Skeletal muscle satellite cell (primary cell): Measurements from ENCODE around the gene APBA2.
"Not testable (repeated sequence)": the region's sequence is repeated elsewhere in the genome, so short reads cannot be mapped to it uniquely, and the experiment has no call there.

ENCODE experiments used
- H3K27me3 ChIP-seq: 2 replicates; pipeline ENCODE4 v1.7.0; 2013; ENCODE audit warnings: low read length; ENCODE audit not compliant: control insufficient read depth, insufficient read depth
- H3K36me3 ChIP-seq: 2 replicates; pipeline ENCODE4 v1.7.0; 2013; ENCODE audit warnings: mild to moderate bottlenecking, control low read depth, low read length; ENCODE audit not compliant: insufficient read depth
- H3K4me1 ChIP-seq: 2 replicates; pipeline ENCODE4 v1.7.0; 2013; ENCODE audit warnings: low read length; ENCODE audit not compliant: control insufficient read depth, insufficient read depth
- H3K4me2 ChIP-seq: 2 replicates; pipeline ENCODE4 v1.7.0; 2013; ENCODE audit warnings: mild to moderate bottlenecking, low read length
- H3K4me3 ChIP-seq: 2 replicates; pipeline ENCODE4 v1.7.0; 2013; ENCODE audit warnings: low read length
- H3K9ac ChIP-seq: 2 replicates; pipeline ENCODE4 v1.7.0; 2013; ENCODE audit warnings: mild to moderate bottlenecking, low read depth, low read length, moderate library complexity
- H3K9me3 ChIP-seq: replicated peaks from 2 replicates; pipeline ENCODE4 v1.7.0; 2013; ENCODE audit warnings: mild to moderate bottlenecking, control low read depth, low read length

APBA2 gene

DNA sequence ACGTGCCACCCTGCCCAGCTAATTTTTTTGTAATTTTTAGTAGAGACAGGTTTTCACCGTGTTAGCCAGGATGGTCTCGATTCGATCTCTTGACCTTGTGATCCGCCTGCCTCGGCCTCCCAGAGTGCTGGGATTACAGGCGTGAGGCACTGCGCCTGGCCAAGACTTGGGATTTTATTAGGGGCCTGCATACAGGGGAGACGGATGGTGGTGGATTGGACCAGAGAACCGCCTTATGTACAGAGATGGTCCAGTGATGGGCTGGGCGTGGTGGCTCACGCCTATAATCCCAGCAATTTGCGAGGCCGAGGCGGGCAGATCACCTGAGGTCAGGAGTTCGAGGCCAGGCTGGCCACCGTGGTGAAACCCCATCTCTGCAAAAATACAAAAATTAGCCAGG, 139.6 kb downstream of the APBA2 start:
- H3K9ac ChIP-seq, H3K4me2 ChIP-seq, H3K4me1 ChIP-seq, H3K4me3 ChIP-seq, H3K9me3 ChIP-seq, H3K27me3 ChIP-seq, H3K36me3 ChIP-seq: not testable (repeated sequence)

- H3K27me3 ChIP-seq, H3K4me2 ChIP-seq, H3K4me3 ChIP-seq, H3K9me3 ChIP-seq, H3K4me1 ChIP-seq, H3K9ac ChIP-seq, H3K36me3 ChIP-seq: not testable (repeated sequence)
Observed at GRCh38 chr15:29028158-29028557, 142.4 kb downstream of the APBA2 start.

- Histone ChIP-seq H3K9ac (no peak overlapping the region), H3K4me2 (no peak overlapping the region), H3K9me3 (peaks cover 4% of the 10 kb centered on the region), H3K4me3 (no peak overlapping the region), H3K36me3 (no peaks in the 10 kb centered on the region), H3K27me3 (no peaks in the 10 kb centered on the region), H3K4me1 (no peaks in the 10 kb centered on the region)
Observed at GRCh38 chr15:29029651-29030195, 143.9 kb downstream of the APBA2 start.

DNA sequence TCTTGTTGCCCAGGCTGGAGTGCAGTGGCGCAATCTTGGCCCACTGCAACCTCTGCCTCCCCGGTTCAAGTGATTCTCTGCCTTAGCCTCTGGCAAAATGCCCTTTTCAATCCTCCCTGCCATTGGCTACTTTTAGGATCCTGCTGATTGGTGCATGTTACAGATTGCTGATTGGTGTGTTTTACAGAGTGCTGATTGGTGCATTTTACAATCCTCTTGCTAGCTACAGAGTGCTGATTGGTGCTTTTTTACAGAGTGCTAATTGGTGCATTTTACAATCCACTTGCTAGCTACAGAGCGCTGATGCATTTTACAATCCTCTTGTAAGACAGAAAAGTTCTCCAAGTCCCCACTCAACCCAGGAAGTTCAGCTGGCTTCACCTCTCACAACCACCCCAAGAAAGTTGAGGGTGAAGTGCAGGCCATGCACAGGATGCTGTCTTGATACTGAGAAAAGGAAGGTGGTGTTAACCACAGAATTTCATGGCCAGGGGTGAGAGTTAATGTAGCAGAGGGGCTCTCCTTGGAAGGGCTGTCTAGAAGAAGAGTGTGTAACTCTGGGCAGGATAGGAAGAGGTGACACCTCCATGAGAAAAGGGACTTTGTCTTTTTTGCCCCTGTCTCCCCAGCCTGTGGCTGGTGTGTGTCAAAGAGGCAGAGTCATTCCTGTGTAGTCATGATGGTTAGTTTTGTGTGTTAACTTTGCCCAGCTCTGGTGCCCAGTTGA, 145.9 kb downstream of the APBA2 start:
- no peak overlapping the region for H3K9ac ChIP-seq
- no peaks in the 10 kb centered on the region for H3K4me1 ChIP-seq
- H3K36me3 ChIP-seq: no peaks in the 10 kb centered on the region
- no peaks in the 10 kb centered on the region for H3K27me3 ChIP-seq
- H3K4me3 ChIP-seq: no peak overlapping the region
- H3K4me2 ChIP-seq: no peak overlapping the region
- H3K9me3 ChIP-seq: peaks cover 4% of the 10 kb centered on the region

- Histone ChIP-seq H3K9me3 (peaks cover 4% of the 10 kb centered on the region), H3K9ac (no peak overlapping the region), H3K27me3 (no peaks in the 10 kb centered on the region), H3K4me1 (no peaks in the 10 kb centered on the region), H3K4me3 (no peak overlapping the region), H3K4me2 (no peak overlapping the region), H3K36me3 (no peaks in the 10 kb centered on the region)
Observed at GRCh38 chr15:29032229-29032625, 146.5 kb downstream of the APBA2 start.

- Histone ChIP-seq H3K27me3 (no peaks in the 10 kb centered on the region), H3K4me1 (no peaks in the 10 kb centered on the region), H3K9ac (no peak overlapping the region), H3K9me3 (peaks cover 4% of the 10 kb centered on the region), H3K36me3 (no peaks in the 10 kb centered on the region), H3K4me3 (no peak overlapping the region), H3K4me2 (no peak overlapping the region)
Observed at GRCh38 chr15:29032751-29033150, 147.0 kb downstream of the APBA2 start.

GRCh38 chr15:29034151-29034550, 148.4 kb downstream of the APBA2 start:
- Histone ChIP-seq H3K4me2 (no peak overlapping the region), H3K9ac (no peak overlapping the region), H3K36me3 (no peaks in the 10 kb centered on the region), H3K9me3 (peaks cover 4% of the 10 kb centered on the region), H3K27me3 (no peaks in the 10 kb centered on the region), H3K4me3 (no peak overlapping the region), H3K4me1 (no peaks in the 10 kb centered on the region)

DNA sequence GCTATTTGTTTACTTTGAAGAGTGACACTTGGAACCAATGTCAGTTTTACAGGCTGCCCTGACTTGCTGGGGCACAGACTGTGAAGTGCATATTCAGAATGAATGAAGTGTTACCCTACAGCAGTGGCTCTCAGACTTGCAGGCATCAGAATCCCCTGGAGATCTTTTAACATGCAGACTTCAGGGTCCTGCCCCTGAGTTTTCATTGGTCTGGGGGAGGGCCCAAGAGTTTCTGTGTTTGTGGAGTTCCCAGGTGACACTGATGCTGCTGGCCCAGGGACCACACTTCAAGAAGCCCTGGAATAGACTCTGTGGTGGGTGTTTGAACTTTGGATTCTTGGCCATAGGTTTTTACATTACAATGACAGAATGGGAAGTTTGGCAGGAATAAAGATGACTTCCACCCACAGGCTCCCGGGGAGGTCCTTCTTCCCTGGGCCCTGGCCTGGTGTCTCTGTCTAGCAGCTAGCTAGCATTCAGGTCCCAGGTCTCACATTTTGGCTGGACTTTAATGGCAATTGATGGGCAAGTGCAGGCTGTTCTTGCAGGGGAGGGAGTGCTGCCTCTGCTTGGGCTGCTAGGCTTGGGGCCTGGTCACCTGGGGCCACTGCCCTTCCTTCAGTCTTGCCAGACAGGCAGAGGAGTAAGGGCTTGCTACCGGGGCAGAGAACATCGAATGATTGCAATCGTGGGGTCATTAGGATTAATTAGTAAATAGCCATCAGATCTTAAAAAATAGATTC, 149.0 kb downstream of the APBA2 start:
- H3K36me3 ChIP-seq: no peaks in the 10 kb centered on the region
- H3K9ac ChIP-seq: no peak overlapping the region
- peaks cover 4% of the 10 kb centered on the region for H3K9me3 ChIP-seq
- no peaks in the 10 kb centered on the region for H3K27me3 ChIP-seq
- no peaks in the 10 kb centered on the region for H3K4me1 ChIP-seq
- H3K4me2 ChIP-seq: no peak overlapping the region
- no peak overlapping the region for H3K4me3 ChIP-seq

- no peak overlapping the region for H3K4me3 ChIP-seq
- H3K36me3 ChIP-seq: no peaks in the 10 kb centered on the region
Observed at GRCh38 chr15:29035336-29036285, 149.8 kb downstream of the APBA2 start.

DNA sequence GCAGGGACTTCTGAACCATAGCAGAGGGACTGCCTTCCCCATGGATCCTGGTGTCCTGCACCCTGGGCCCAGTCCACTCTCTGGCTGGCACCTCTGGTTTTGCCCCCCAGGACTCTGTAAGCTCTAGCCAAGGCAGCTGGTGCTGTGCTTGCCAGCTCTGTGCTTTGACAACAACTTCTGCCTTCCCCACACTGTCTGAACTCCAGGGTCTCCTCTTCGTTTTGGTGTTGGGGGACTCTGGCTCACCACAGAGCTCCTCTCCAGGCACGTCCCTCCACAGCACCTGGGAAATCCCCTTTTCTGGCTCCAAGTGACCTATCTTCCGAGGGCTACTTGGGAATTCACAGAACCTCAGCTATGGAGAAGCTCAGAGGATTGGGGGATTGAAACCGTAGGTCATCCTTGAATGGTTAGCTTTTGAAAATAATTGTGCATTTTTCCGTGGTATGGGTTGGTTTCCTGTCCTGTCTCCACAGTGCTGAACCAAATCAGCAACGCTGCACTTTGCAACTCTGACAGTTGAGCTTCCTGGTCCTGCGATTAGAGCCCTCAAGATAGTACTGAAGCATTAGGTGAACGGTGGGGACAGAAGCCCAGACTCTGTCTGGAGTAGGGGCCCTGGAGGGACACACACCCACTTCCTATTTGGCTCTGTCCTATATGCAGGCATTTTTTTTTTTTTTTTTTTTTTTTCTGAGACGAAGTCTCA, 152.4 kb downstream of the APBA2 start:
- no peaks in the 10 kb centered on the region for H3K4me1 ChIP-seq

More at GRCh38 chr15:29035336-29036285, 149.8 kb downstream of the APBA2 start:
- H3K4me2 ChIP-seq: no peak overlapping the region
- H3K9ac ChIP-seq: no peak overlapping the region
- H3K4me1 ChIP-seq: no peaks in the 10 kb centered on the region
- no peaks in the 10 kb centered on the region for H3K27me3 ChIP-seq
- H3K9me3 ChIP-seq: peaks cover 4% of the 10 kb centered on the region

More for the DNA sequence above, 152.4 kb downstream of the APBA2 start:
- Histone ChIP-seq H3K36me3 (no peaks in the 10 kb centered on the region), H3K9me3 (no peaks in the 10 kb centered on the region), H3K27me3 (no peaks in the 10 kb centered on the region), H3K4me2 (no peak overlapping the region), H3K4me3 (no peak overlapping the region), H3K9ac (no peak overlapping the region)
